Glomerular visceral epithelial cell (primary cell): ENCODE measurements around the gene EFCAB13.
"Not testable (repeated sequence)": the region's sequence is repeated elsewhere in the genome, so short reads cannot be mapped to it uniquely, and the experiment has no call there.

Source experiments
- DNase-seq: peaks from one replicate; pipeline ENCODE4 v3.0.0-alpha.2; 2016; ENCODE audit errors: extremely low spot score

Gene EFCAB13

GRCh38 chr17:47425887-47426635 lies 102.3 kb downstream of the EFCAB13 start:
- DNase-seq: not testable (repeated sequence)

DNA sequence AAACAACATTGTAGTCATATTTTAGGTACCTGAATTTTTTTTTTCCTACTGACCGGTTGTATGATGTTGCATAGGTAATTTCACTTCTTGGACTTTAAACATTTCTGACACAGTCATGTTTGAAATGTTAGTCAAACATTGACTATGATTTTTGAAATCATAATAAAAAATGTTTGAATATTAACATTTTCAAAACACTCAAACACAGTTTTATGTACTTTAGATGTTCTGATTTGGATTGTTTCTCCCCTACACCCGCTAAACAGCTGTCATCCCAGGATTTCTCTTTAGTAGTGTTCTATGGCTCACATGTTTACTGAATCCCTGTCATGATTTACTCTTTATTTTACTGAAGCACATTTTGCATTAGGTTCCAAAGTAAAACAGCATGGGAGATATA lies 104.2 kb downstream of the EFCAB13 start:
- DNase-seq: no peak

DNA sequence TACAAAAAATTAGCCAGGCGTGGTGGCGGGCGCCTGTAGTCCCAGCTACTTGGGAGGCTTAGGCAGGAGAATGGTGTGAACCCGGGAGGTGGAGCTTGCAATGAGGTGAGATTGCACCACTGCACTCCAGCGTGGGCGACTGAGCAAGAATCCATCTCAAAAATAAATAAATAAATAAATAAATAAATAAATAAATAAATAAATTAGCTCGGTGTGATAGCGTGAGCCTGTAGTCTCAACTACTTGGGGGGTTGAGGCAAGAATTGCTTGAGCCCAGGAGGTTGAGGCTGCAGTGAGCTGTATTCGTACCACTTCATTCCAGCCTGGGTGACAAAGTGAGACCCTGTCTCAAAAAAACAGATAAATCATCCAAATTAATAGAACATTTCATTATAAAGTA lies 108.5 kb downstream of the EFCAB13 start:
- DNase-seq: not testable (repeated sequence)

DNA sequence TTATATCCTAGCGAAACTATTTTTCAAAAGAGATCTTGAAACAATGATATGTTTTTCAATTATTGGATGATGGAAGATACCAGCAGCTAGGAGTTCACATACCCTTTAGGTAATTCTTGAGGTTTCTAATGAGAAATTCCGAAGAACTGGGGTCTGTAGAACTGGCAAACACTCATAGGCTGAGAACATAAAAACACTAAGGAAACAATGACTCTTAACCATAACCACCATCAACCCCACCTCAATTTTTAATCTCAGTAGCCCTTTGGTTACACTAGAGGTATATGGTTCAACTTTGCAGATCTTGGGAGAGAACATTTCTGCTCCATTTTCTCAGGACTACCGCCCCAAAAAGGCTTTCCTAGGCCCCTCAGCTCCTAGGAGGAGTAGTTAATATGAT lies 141.4 kb downstream of the EFCAB13 start:
- no peak for DNase-seq

DNA sequence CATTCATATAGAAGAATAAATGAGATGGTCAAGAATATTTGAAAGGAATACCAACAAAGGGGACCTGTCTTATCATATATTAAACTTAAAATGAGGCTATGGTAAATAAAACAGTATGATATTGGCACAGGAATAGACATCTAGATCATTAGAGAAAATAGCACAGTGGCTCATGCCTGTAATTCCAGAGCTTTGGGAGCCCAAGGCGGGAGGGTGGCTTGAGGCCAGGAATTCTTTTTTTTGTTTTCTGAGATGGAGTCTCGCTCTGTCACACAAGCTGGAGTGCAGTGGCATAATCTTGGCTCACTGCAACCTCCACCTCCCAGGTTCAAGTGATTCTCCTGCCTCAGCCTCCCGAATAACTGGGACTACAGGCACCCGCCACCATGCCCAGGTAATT lies 143.2 kb downstream of the EFCAB13 start:
- DNase-seq: not testable (repeated sequence)

DNA sequence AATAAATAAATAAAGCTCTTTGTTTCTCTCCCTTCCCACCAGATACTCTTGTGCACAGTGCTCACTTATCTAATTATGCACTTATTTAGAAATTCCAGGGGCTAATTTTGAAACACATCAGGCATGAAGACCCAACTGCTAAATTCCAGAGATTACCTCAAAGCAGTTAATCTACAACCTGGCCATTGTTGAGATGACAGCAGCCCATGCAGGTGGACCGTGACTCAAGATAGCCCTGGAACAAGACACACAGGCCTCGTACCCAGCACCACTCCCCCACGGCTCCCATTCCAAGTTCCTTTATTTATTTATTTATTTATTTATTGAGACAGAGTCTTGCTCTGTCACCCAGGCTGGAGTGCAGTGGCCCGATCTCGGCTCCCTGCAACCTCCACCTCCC lies 147.1 kb downstream of the EFCAB13 start:
- DNase-seq: peak; percentile 37

DNA sequence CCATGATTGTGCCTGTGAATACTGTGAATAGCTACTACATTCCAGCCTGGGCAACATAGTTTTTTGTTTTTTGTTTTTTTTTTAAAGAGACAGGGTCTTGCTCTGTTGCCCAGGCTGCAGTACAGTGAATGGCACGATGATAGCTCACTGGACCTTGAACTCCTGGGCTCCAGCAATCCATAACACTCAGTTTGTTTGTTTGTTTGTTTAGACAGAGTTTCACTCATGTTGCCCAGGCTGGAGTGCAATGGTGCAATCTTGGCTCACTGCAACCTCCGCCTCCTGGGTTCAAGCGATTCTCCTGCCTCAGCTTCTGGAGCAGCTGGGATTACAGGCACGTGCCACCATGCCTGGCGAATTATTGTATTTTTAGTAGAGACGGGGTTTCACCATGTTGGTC lies 148.3 kb downstream of the EFCAB13 start:
- not testable (repeated sequence) for DNase-seq
